Activated T-helper 9 cell treated with anti-CD3 and anti-CD28 coated beads, Interleukin-2, amount 50 U/mL, for 16 hours (primary cell): ENCODE data around the gene SDS.

ENCODE experiments used
- DNase-seq: peaks from one replicate; pipeline ENCODE4 v3.0.0-alpha.2; 2020; ENCODE audit warnings: low read depth

SDS gene

GRCh38 chr12:113399490-113399889, 4.2 kb downstream of the SDS start:
- DNase-seq, result no peak

GRCh38 chr12:113398346-113399290, 5.1 kb downstream of the SDS start:
- no peak for DNase-seq

- no peak for DNase-seq
Measured at GRCh38 chr12:113397497-113398197, 6.0 kb downstream of the SDS start.

- no peak for DNase-seq
Measured at GRCh38 chr12:113396828-113397496, 6.7 kb downstream of the SDS start.

- no peak for DNase-seq
Measured at GRCh38 chr12:113396200-113396599, 7.5 kb downstream of the SDS start.

- DNase-seq, result no peak
Measured at GRCh38 chr12:113395119-113395518, 8.6 kb downstream of the SDS start.

- no peak for DNase-seq
Measured at GRCh38 chr12:113393749-113394148, 9.9 kb downstream of the SDS start.

- no peak for DNase-seq
Measured at GRCh38 chr12:113392988-113393579, 10.6 kb downstream of the SDS start.

GRCh38 chr12:113392520-113392919, 11.2 kb downstream of the SDS start:
- no peak for DNase-seq

- no peak for DNase-seq
Measured at GRCh38 chr12:113391650-113392337, 11.9 kb downstream of the SDS start.

GRCh38 chr12:113391145-113391544, 12.5 kb downstream of the SDS start:
- no peak for DNase-seq

GRCh38 chr12:113390064-113391043, 13.3 kb downstream of the SDS start:
- no peak for DNase-seq

GRCh38 chr12:113388351-113388750, 15.3 kb downstream of the SDS start:
- DNase-seq, result no peak

GRCh38 chr12:113387631-113388030, 16.1 kb downstream of the SDS start:
- DNase-seq, result no peak

GRCh38 chr12:113386866-113387566, 16.7 kb downstream of the SDS start:
- no peak for DNase-seq

- no peak for DNase-seq
Measured at GRCh38 chr12:113385282-113385882, 18.3 kb downstream of the SDS start.

- no peak for DNase-seq
Measured at GRCh38 chr12:113384778-113385177, 18.9 kb downstream of the SDS start.

- DNase-seq, result no peak
Measured at GRCh38 chr12:113382206-113382605, 21.5 kb downstream of the SDS start.

- no peak for DNase-seq
Measured at GRCh38 chr12:113381220-113381619, 22.5 kb downstream of the SDS start.
